ENCODE data around the gene GFAP. TPM values are rescaled to one million over a fixed set of nuclear protein-coding genes. Genes with fewer than 3 reads are reported as not detected.

Gene GFAP
- total RNA-seq (not detected), polyA plus RNA-seq (1 to 10 TPM in 2 of 3 donors, not detected in 1; 1.3 to 2.4 TPM)

DNA sequence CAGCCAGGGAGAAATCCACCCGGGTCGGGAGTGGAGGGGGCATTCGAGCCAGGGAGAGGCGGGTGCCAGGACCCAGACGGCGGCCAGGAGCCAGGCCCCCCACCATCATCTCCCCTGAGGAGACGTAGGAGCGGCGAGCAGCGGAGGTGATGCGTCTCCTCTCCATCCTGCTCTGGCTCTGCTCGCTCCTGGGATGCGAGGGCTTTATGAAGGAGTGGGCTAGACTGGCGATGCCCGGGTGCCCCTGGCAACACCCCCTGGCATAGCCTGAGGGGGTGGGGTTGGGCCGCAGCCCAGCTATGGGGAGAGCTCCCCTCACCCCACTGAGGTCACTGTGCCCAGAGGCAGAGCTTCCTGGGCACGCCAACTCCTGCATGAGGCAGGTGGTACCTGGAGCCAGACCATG, at the start of gene GFAP:
Gene GFAP, minus strand, starts transcription at position 180 of the 406 bp plus-strand sequence. Its CDS starts 14 bp downstream, at position 166.
- DNase-seq: no peak
- 88 to 89% methylated on average over 17 of the region's 17 CpGs for whole genome bisulfite sequencing, 2 donors
- no peak within 1 kb of the TSS for H3K4me3 ChIP-seq
- peaks cover 0 to 35% (median 30%) of the 10 kb centered on the region in 4 donors for H3K4me1 ChIP-seq
- intact Hi-C loops (cut with DNase I): loop anchor here (10.0 kb wide), 1 partner anchor 279 kb away; no protein-coding TSS in a partner anchor
- H3K27ac ChIP-seq: peak within 1 kb of the TSS; percentile 36 to 80 (median 58)
- H3K9me3 ChIP-seq: no peaks in the 10 kb centered on the region
- peaks cover 0 to 3% (median 0%) of the 10 kb centered on the region in 3 donors for H3K27me3 ChIP-seq
- TF ChIP-seq EP300 (IDR thresholded peaks at IDR 0.05) (no peak), POLR2AphosphoS5 (IDR thresholded peaks at IDR 0.05) (no peak), CTCF (IDR thresholded peaks at IDR 0.05) (no peak), POLR2A (IDR thresholded peaks at IDR 0.05) (no peak)
- H3K36me3 ChIP-seq: no peaks in the 10 kb centered on the region

- Histone ChIP-seq H3K36me3 (no peaks in the 10 kb centered on the region), H3K27me3 (peaks cover 17 to 43% (median 19%) of the 10 kb centered on the region in 3 donors), H3K9me3 (no peaks in the 10 kb centered on the region), H3K4me1 (peaks cover 0 to 14% (median 12%) of the 10 kb centered on the region in 4 donors), H3K27ac (no peak overlapping the region), H3K4me3 (no peak overlapping the region)
- peak; percentile 47 for DNase-seq
- intact Hi-C loops (cut with DNase I): no loop called here
- WGBS, 2 donors: 66 to 69% methylated on average over 7 of the region's 7 CpGs
- no peak for TF ChIP-seq CTCF (IDR thresholded peaks at IDR 0.05)
- TF ChIP-seq EP300 (IDR thresholded peaks at IDR 0.05): no peak
- no peak for TF ChIP-seq POLR2A (IDR thresholded peaks at IDR 0.05)
- no peak for TF ChIP-seq POLR2AphosphoS5 (IDR thresholded peaks at IDR 0.05)
Observed at GRCh38 chr17:44961921-44962350, 46.6 kb upstream of the GFAP start.

GRCh38 chr17:44960691-44961090, 45.4 kb upstream of the GFAP start:
- Histone ChIP-seq H3K4me3 (no peak overlapping the region), H3K36me3 (no peaks in the 10 kb centered on the region), H3K4me1 (peaks cover 0 to 11% (median 9%) of the 10 kb centered on the region in 4 donors), H3K9me3 (no peaks in the 10 kb centered on the region), H3K27me3 (peaks cover 8 to 31% (median 8%) of the 10 kb centered on the region in 3 donors), H3K27ac (no peak overlapping the region)
- no peak for TF ChIP-seq POLR2AphosphoS5 (IDR thresholded peaks at IDR 0.05)
- WGBS, 2 donors: 54 to 73% methylated on average over 2 of the region's 2 CpGs
- DNase-seq: peak; percentile 39
- intact Hi-C loops (cut with DNase I): no loop called here

- Histone ChIP-seq H3K9me3 (no peaks in the 10 kb centered on the region), H3K36me3 (no peaks in the 10 kb centered on the region), H3K27ac (no peak overlapping the region), H3K4me3 (peak overlapping the region in 2 of 4 donors; percentile 3 to 16), H3K27me3 (peaks cover 3 to 24% (median 8%) of the 10 kb centered on the region in 3 donors), H3K4me1 (peaks cover 0 to 11% (median 9%) of the 10 kb centered on the region in 4 donors)
- DNase-seq: peak; percentile 61
- intact Hi-C loops (cut with DNase I): no loop called here
- TF ChIP-seq POLR2AphosphoS5 (IDR thresholded peaks at IDR 0.05) (no peak), POLR2A (IDR thresholded peaks at IDR 0.05) (no peak), EP300 (IDR thresholded peaks at IDR 0.05) (no peak), CTCF (IDR thresholded peaks at IDR 0.05) (no peak)
- 12 to 17% methylated on average over 56 of the region's 56 CpGs for WGBS, 2 donors
Observed at GRCh38 chr17:44959821-44960531, 44.7 kb upstream of the GFAP start.
